ENCODE data around the gene PCLO.

- no peak for TF ChIP-seq CTCF (IDR thresholded peaks at IDR 0.05)
- no peak for TF ChIP-seq POLR2A (IDR thresholded peaks at IDR 0.05)
Observed at GRCh38 chr7:82755705-82756551, 406.8 kb downstream of the PCLO start.
